K562 (cell line): ENCODE data around the gene SPOCD1. TPM values are rescaled to one million over a fixed set of nuclear protein-coding genes. Genes with fewer than 3 reads are reported as not detected.

ENCODE experiments used
- ATAC-seq: fragments of 200-7000 bp; cut with Tn5 transposase; 3 replicates; pipeline ENCODE4 v1.9.1; 2020; ENCODE audit warnings: moderate library complexity
- BruUV-seq: library from RNA; stranded (reverse); fragments of 400-500 nt; replicated peaks from 2 replicates; lab custom pipeline; 2021; lab: Mats Ljungman, UMichigan
- CTCF ChIA-PET: fragments of 300-600 bp; formaldehyde crosslinking; extraction: SDS; loops from one replicate; lab custom pipeline; 2021; ENCODE audit warnings: low intra/inter-chr PET ratio; lab: Yijun Ruan, JAX
- POLR2A ChIA-PET: fragments of 300-600, 350-650 bp; sonication (Branson Sonifier 250); formaldehyde crosslinking; extraction: SDS; loops from one replicate; lab custom pipeline; 2021; ENCODE audit warnings: antibody characterized with exemption, inconsistent platforms; lab: Yijun Ruan, JAX
- DNase-seq, 4 experiments: peaks; one replicate each; pipeline versions ENCODE4 v3.0.0 to v3.0.0-alpha.2; 2011 to 2018; ENCODE audit warnings: low spot score in 3 of 4, mixed read lengths in 3 of 4; ENCODE audit errors: extremely low read depth in 1 of 4
- FAIRE-seq: peaks from 2 replicates; lab custom pipeline; 2011; peaks lifted over from hg19 to GRCh38; lab: Jason Lieb, UNC
- H2AFZ ChIP-seq: 2 replicates; pipeline ENCODE4 v1.6.0; 2011; ENCODE audit warnings: low read depth, low read length, control low read depth, inconsistent platforms
- H3K27ac ChIP-seq: fragments of 200-600 bp; 3 replicates; pipeline ENCODE4 v1.8.0; 2011; ENCODE audit warnings: low read depth, mild to moderate bottlenecking, control low read depth, inconsistent platforms, low read length, moderate library complexity, mixed read lengths; ENCODE audit errors: extremely low read depth
- H3K27me3 ChIP-seq, 2 experiments: fragments of 300-600 bp in 1 of 2; 2 replicates in 1 of 2; 3 replicates in 1 of 2; pipeline versions ENCODE4 v1.6.0 to v1.8.0; 2011; ENCODE audit warnings: inconsistent platforms in 2 of 2, low read length in 2 of 2, mild to moderate bottlenecking in 1 of 2, mixed read lengths in 1 of 2, moderate library complexity in 1 of 2; ENCODE audit not compliant: control insufficient read depth in 2 of 2, insufficient read depth in 2 of 2
- H3K36me3 ChIP-seq: fragments of 300-600 bp; 3 replicates; pipeline ENCODE4 v1.8.0; 2011; ENCODE audit warnings: mild to moderate bottlenecking, low read length, inconsistent platforms; ENCODE audit not compliant: control insufficient read depth, insufficient read depth
- H3K4me1 ChIP-seq, 2 experiments: fragments of 200-600 bp in 1 of 2; replicated peaks in 1 of 2; 2 replicates in 1 of 2; 3 replicates in 1 of 2; pipeline versions ENCODE4 v1.5.1 to v1.8.0; 2011; ENCODE audit warnings: inconsistent platforms in 2 of 2, low read length in 2 of 2, mild to moderate bottlenecking in 1 of 2, mixed read lengths in 1 of 2, moderate library complexity in 1 of 2; ENCODE audit not compliant: control insufficient read depth in 2 of 2, insufficient read depth in 2 of 2
- H3K4me2 ChIP-seq: 2 replicates; pipeline ENCODE4 v1.6.1; 2011; ENCODE audit warnings: low read length, control low read depth, inconsistent platforms, mixed read lengths; ENCODE audit not compliant: insufficient read depth
- H3K4me3 ChIP-seq: fragments of 200-600 bp; sonication (generic), shearing (Covaris generic); 2 replicates; pipeline ENCODE4 v1.5.1; 2016; ENCODE audit warnings: control low read depth, inconsistent platforms
- H3K79me2 ChIP-seq: fragments of 200-600 bp; 3 replicates; pipeline ENCODE4 v1.8.0; 2011; ENCODE audit warnings: low read length, inconsistent platforms; ENCODE audit not compliant: control insufficient read depth, insufficient read depth
- H3K9ac ChIP-seq, 2 experiments: 2 replicates each; pipeline versions ENCODE4 v1.6.0 to v1.6.1; 2011; ENCODE audit warnings: low read depth in 2 of 2, low read length in 2 of 2, control low read depth in 1 of 2, inconsistent platforms in 1 of 2, mild to moderate bottlenecking in 1 of 2, mixed read lengths in 1 of 2; ENCODE audit not compliant: insufficient read depth in 1 of 2
- H3K9me1 ChIP-seq: one replicate; pipeline ENCODE4 v1.6.0; 2011; ENCODE audit warnings: inconsistent platforms, mild to moderate bottlenecking, low read length, moderate library complexity; ENCODE audit not compliant: control insufficient read depth, insufficient read depth
- H3K9me3 ChIP-seq: replicated peaks from 2 replicates; pipeline ENCODE4 v1.5.1; 2011; ENCODE audit warnings: low read depth, low read length, inconsistent platforms; ENCODE audit not compliant: control insufficient read depth, insufficient read depth
- H4K20me1 ChIP-seq: replicated peaks from 2 replicates; pipeline ENCODE4 v1.6.1; 2011; ENCODE audit warnings: low read length, inconsistent platforms, mixed read lengths; ENCODE audit not compliant: control insufficient read depth, insufficient read depth
- MYNN ChIP-seq, 2 experiments: sonication (generic); formaldehyde crosslinking in 1 of 2; IDR thresholded peaks; 2 replicates each; pipeline versions ENCODE4 v1.5.0 to v1.6.1; 2016 to 2020; ENCODE audit warnings: antibody characterized with exemption in 1 of 2, missing genetic modification reagents in 1 of 2
- POLR2B ChIP-seq: fragments of 450-650 bp; IDR thresholded peaks from 2 replicates; pipeline ENCODE4 v1.6.1; 2018; ENCODE audit warnings: low read depth; ENCODE audit not compliant: partially characterized antibody
- RFX1 ChIP-seq: fragments of 450-650 bp; IDR thresholded peaks from 2 replicates; pipeline ENCODE4 v1.6.1; 2016; ENCODE audit warnings: mild to moderate bottlenecking, moderate library complexity
- TAF9B ChIP-seq: fragments of 450-650 bp; IDR thresholded peaks from 2 replicates; pipeline ENCODE4 v1.6.1; 2018; ENCODE audit warnings: mild to moderate bottlenecking; ENCODE audit not compliant: partially characterized antibody
- ZNF780A ChIP-seq: fragments of 250-450 bp; sonication (Bioruptor Pico); IDR thresholded peaks from 2 replicates; pipeline ENCODE4 v1.5.0; 2021; ENCODE audit warnings: mild to moderate bottlenecking
- WGBS: fragments of 100-300 bp; shearing (Covaris generic); methylation state at CpG from one replicate; pipeline ENCODE4 v1.1.6; 2016; ENCODE audit warnings: low coverage, mixed read lengths; ENCODE audit not compliant: insufficient coverage; ENCODE audit errors: missing lambda C conversion rate; 5-methylcytosine and 5-hydroxymethylcytosine counted together
- in situ Hi-C: fragments of 300-500 bp; cut with MboI; formaldehyde crosslinking; loops from 4 replicates; pipeline ENCODE4 v1.15.0; 2018; ENCODE audit warnings: inconsistent platforms, mixed read lengths
- intact Hi-C: fragments of 100-400 bp; cut with micrococcal nuclease; formaldehyde crosslinking; loops from 2 replicates; pipeline ENCODE4 v1.14.2; 2022
- polyA plus RNA-seq, 8 experiments: library from polyadenylated mRNA; depleted of rRNA in 4 of 8; stranded (reverse) in 5 of 8; unstranded in 3 of 8; fragments of >200 nt; fragmentation: Nextera tagmentation in 2 of 8; fragmentation: Illumina TruSeq in 1 of 8; extraction: Ambion mirVana in 2 of 8; extraction: Trizol in 1 of 8; gene quantifications; 2 replicates each; pipeline versions ENCODE4 v1.2.1 to v1.2.3, GENCODE V29; 2011 to 2014; ENCODE audit warnings: inconsistent platforms in 1 of 8, missing spikeins in 1 of 8
- total RNA-seq, 7 experiments: library from RNA; depleted of rRNA in 6 of 7; stranded (reverse); fragments of >200 nt in 6 of 7; fragmentation: Illumina TruSeq in 2 of 7; extraction: Trizol in 2 of 7; gene quantifications; 2 replicates each; pipeline versions ENCODE4 v1.2.1 to v1.2.3, GENCODE V29; 2011 to 2021; ENCODE audit warnings: low replicate concordance in 1 of 7

SPOCD1 gene
- total and polyA plus RNA-seq, 9 of the 15 experiments (the other 6 are each of a cell fraction or from before 2014, with no cell fraction given), result 0.03 to 0.71 (median 0.26) TPM; not detected in 1

GRCh38 chr1:31746687-31747086, 69.1 kb downstream of the SPOCD1 start (continued):
- TF ChIP-seq TAF9B, result no peak
- TF ChIP-seq POLR2B, result no peak
- no peak for TF ChIP-seq RFX1

- FAIRE-seq, result no peak
- POLR2A ChIA-PET, result interaction anchor here (0.6 to 1.9 kb wide), 9 partner anchors 10 to 659 kb away, joined by 3 to 6 read pairs (median 4); no protein-coding TSS in a partner anchor
- H4K20me1 ChIP-seq, result peaks cover 22% of the 10 kb centered on the region
Observed at GRCh38 chr1:31745946-31746670, 69.7 kb downstream of the SPOCD1 start.

More at GRCh38 chr1:31745946-31746670, 69.7 kb downstream of the SPOCD1 start:
- Histone ChIP-seq H3K9me3 (no peaks in the 10 kb centered on the region), H3K79me2 (no peaks in the 10 kb centered on the region), H3K27me3 (peaks cover 4 to 26% of the 10 kb centered on the region in 2 experiments), H3K9ac (peak overlapping the region in 1 of 2 experiments; percentile 66; a peak in 2 of 4 replicates), H3K36me3 (no peaks in the 10 kb centered on the region), H2AFZ (no peak overlapping the region), H3K9me1 (no peaks in the 10 kb centered on the region), H3K27ac (no peak overlapping the region), H3K4me3 (no peak overlapping the region), H3K4me1 (peaks cover 5 to 51% of the 10 kb centered on the region in 2 experiments; a peak in 4 of 5 replicates), H3K4me2 (no peak overlapping the region)
- CTCF ChIA-PET, result interaction anchor here (0.6 to 2.3 kb wide), 6 partner anchors 31 to 152 kb away, joined by 3 to 27 read pairs (median 4); no protein-coding TSS in a partner anchor
- intact Hi-C loops (loop anchor here (1.0 to 5.0 kb wide), 2 partner anchors 34 to 82 kb away; no protein-coding TSS in a partner anchor), in situ Hi-C loops (loop anchor here (5.0 kb wide), 1 partner anchor 79 kb away; no protein-coding TSS in a partner anchor)
- BruUV-seq, result no TSS peak
- no peak for TF ChIP-seq ZNF780A (CRISPR knock-in tag)
- TF ChIP-seq MYNN (IDR thresholded peaks at IDR 0.05), result 0 out of 2 replicates have a peak, but pooled peaks have one; percentile 1
- TF ChIP-seq MYNN (CRISPR knock-in tag; IDR thresholded peaks at IDR 0.05), result no peak
- WGBS, result 8% methylated on average over 15 of the region's 15 CpGs
- DNase-seq (no peak), ATAC-seq (no peak)
